H1 (cell line): ENCODE measurements around the gene SCO1. TPM values are rescaled to one million over a fixed set of nuclear protein-coding genes. Genes with fewer than 3 reads are reported as not detected.

Source experiments
- CTCF ChIA-PET: fragments of 300-600 bp; sonication (Branson Sonifier 250); formaldehyde crosslinking; loops from one replicate; lab custom pipeline; 2021; ENCODE audit not compliant: partially characterized antibody; lab: Charles Lee
- POLR2A ChIA-PET: fragments of 300-600 bp; sonication (Branson Sonifier 250); formaldehyde crosslinking; loops from one replicate; lab custom pipeline; 2021; ENCODE audit warnings: inconsistent platforms; ENCODE audit not compliant: partially characterized antibody; lab: Charles Lee
- DNase-seq, 2 experiments: peaks; one replicate each; pipeline versions ENCODE4 v3.0.0 to v3.0.0-alpha.2; 2010 to 2022; ENCODE audit warnings: low spot score in 2 of 2, low read depth in 1 of 2, mixed read lengths in 1 of 2
- FAIRE-seq: peaks from 2 replicates; lab custom pipeline; 2011; peaks lifted over from hg19 to GRCh38; lab: Jason Lieb, UNC
- H2AFZ ChIP-seq: 2 replicates; pipeline ENCODE4 v1.8.1; 2012; ENCODE audit warnings: low read length, inconsistent platforms
- H2AK5ac ChIP-seq: 2 replicates; pipeline ENCODE4 v1.6.1; 2013; ENCODE audit warnings: low read depth, low read length
- H2BK120ac ChIP-seq: replicated peaks from 2 replicates; pipeline ENCODE3; 2013; ENCODE audit warnings: low read depth, low read length, inconsistent platforms
- H2BK12ac ChIP-seq: 2 replicates; pipeline ENCODE4 v1.6.1; 2013; ENCODE audit warnings: low read depth, low read length
- H2BK15ac ChIP-seq: 2 replicates; pipeline ENCODE4 v1.6.1; 2013; ENCODE audit warnings: low read length
- H2BK20ac ChIP-seq: 2 replicates; pipeline ENCODE4 v1.6.1; 2013; ENCODE audit warnings: low read length
- H2BK5ac ChIP-seq: 2 replicates; pipeline ENCODE4 v1.6.1; 2013; ENCODE audit warnings: low read depth, low read length
- H3K14ac ChIP-seq: 2 replicates; pipeline ENCODE4 v1.6.1; 2013; ENCODE audit warnings: inconsistent platforms; ENCODE audit not compliant: insufficient read length
- H3K18ac ChIP-seq: 2 replicates; pipeline ENCODE4 v1.6.1; 2013; ENCODE audit warnings: low read length; ENCODE audit errors: extremely low read depth
- H3K23ac ChIP-seq: 2 replicates; pipeline ENCODE4 v1.6.1; 2013; ENCODE audit warnings: inconsistent platforms; ENCODE audit not compliant: insufficient read length
- H3K23me2 ChIP-seq: 2 replicates; pipeline ENCODE4 v1.6.1; 2013; ENCODE audit warnings: low read depth, low read length
- H3K27ac ChIP-seq: 2 replicates; pipeline ENCODE4 v1.6.1; 2011; ENCODE audit warnings: low read depth, low read length, inconsistent platforms
- H3K27me3 ChIP-seq, 4 experiments: replicated peaks in 1 of 4; 1 replicate in 1 of 4; 2 replicates in 3 of 4; pipeline versions ENCODE4 v1.6.1 to v1.8.1; 2011 to 2013; ENCODE audit warnings: low read length in 3 of 4, mild to moderate bottlenecking in 3 of 4, inconsistent platforms in 2 of 4, mixed read lengths in 2 of 4, moderate library complexity in 1 of 4; ENCODE audit not compliant: control insufficient read depth in 3 of 4, insufficient read depth in 3 of 4; ENCODE audit errors: extremely low read depth in 1 of 4
- H3K36me3 ChIP-seq, 4 experiments: 2 replicates each; pipeline versions ENCODE4 v1.6.1 to v1.8.1; 2011 to 2013; ENCODE audit warnings: mild to moderate bottlenecking in 4 of 4, low read length in 3 of 4, moderate library complexity in 2 of 4, control low read depth in 1 of 4, inconsistent platforms in 1 of 4; ENCODE audit not compliant: insufficient read depth in 4 of 4, control insufficient read depth in 2 of 4
- H3K4ac ChIP-seq: replicated peaks from 2 replicates; pipeline ENCODE3; 2013; ENCODE audit warnings: low read length, low read depth, mixed read lengths, inconsistent platforms; ENCODE audit not compliant: insufficient read length
- H3K4me1 ChIP-seq, 4 experiments: replicated peaks in 1 of 4; 1 replicate in 1 of 4; 2 replicates in 3 of 4; pipeline versions ENCODE4 v1.6.1 to v1.8.1; 2011 to 2013; ENCODE audit warnings: low read length in 3 of 4, inconsistent platforms in 2 of 4, mixed read lengths in 1 of 4; ENCODE audit not compliant: insufficient read depth in 4 of 4, control insufficient read depth in 3 of 4
- H3K4me2 ChIP-seq, 2 experiments: 2 replicates each; pipeline versions ENCODE4 v1.6.1 to v1.8.1; 2011 to 2013; ENCODE audit warnings: low read depth in 2 of 2, low read length in 2 of 2, control low read depth in 1 of 2, inconsistent platforms in 1 of 2, mild to moderate bottlenecking in 1 of 2; ENCODE audit not compliant: insufficient read depth in 1 of 2
- H3K4me3 ChIP-seq, 4 experiments: fragments of 200-600, 300-600 bp in 1 of 4; sonication (generic), shearing (Covaris generic), sonication (Bioruptor Twin) in 1 of 4; 2 replicates each; pipeline versions ENCODE4 v1.5.1 to v1.8.1; 2011 to 2016; ENCODE audit warnings: low read length in 4 of 4, low read depth in 3 of 4, control low read depth in 2 of 4, inconsistent platforms in 2 of 4, mild to moderate bottlenecking in 2 of 4, mixed read lengths in 1 of 4, moderate library complexity in 1 of 4; ENCODE audit not compliant: insufficient read depth in 2 of 4; ENCODE audit errors: extremely low read depth in 1 of 4
- H3K56ac ChIP-seq: replicated peaks from 2 replicates; pipeline ENCODE3; 2013; ENCODE audit warnings: low read depth, mild to moderate bottlenecking, mixed read lengths, low read length, inconsistent platforms; ENCODE audit not compliant: insufficient read length
- H3K79me1 ChIP-seq: 2 replicates; pipeline ENCODE4 v1.6.1; 2013; ENCODE audit warnings: low read depth, low read length, control low read depth
- H3K79me2 ChIP-seq, 2 experiments: 2 replicates each; pipeline versions ENCODE4 v1.6.1 to v1.8.1; 2012 to 2013; ENCODE audit warnings: low read length in 2 of 2, mild to moderate bottlenecking in 2 of 2, inconsistent platforms in 1 of 2; ENCODE audit not compliant: insufficient read depth in 2 of 2, control insufficient read depth in 1 of 2
- H3K9ac ChIP-seq, 4 experiments: replicated peaks in 1 of 4; 1 replicate in 1 of 4; 2 replicates in 3 of 4; pipeline versions ENCODE4 v1.6.1 to v1.8.1; 2011 to 2013; ENCODE audit warnings: low read depth in 3 of 4, low read length in 3 of 4, control low read depth in 2 of 4, mild to moderate bottlenecking in 2 of 4, moderate library complexity in 2 of 4, inconsistent platforms in 1 of 4; ENCODE audit errors: extremely low read depth in 1 of 4
- H3K9me3 ChIP-seq, 2 experiments: 2 replicates each; pipeline versions ENCODE4 v1.6.1 to v1.8.1; 2012 to 2013; ENCODE audit warnings: mild to moderate bottlenecking in 2 of 2, moderate library complexity in 2 of 2, control low read depth in 1 of 2, inconsistent platforms in 1 of 2, low read depth in 1 of 2, low read length in 1 of 2, mixed read lengths in 1 of 2; ENCODE audit not compliant: insufficient read depth in 2 of 2
- H4K20me1 ChIP-seq, 2 experiments: replicated peaks in 1 of 2; 2 replicates each; pipeline versions ENCODE3 to v1.8.1; 2011 to 2013; ENCODE audit warnings: inconsistent platforms in 2 of 2, low read length in 2 of 2, mild to moderate bottlenecking in 1 of 2; ENCODE audit not compliant: insufficient read depth in 2 of 2, control insufficient read depth in 1 of 2
- H4K5ac ChIP-seq: 2 replicates; pipeline ENCODE4 v1.6.1; 2013; ENCODE audit warnings: low read length, low read depth, mixed read lengths, inconsistent platforms; ENCODE audit not compliant: insufficient read length
- H4K8ac ChIP-seq: 2 replicates; pipeline ENCODE4 v1.8.0; 2013; ENCODE audit warnings: mild to moderate bottlenecking, moderate library complexity, low read length, inconsistent platforms; ENCODE audit not compliant: insufficient read depth; ENCODE audit errors: extremely low read depth
- H4K91ac ChIP-seq: replicated peaks from 2 replicates; pipeline ENCODE3; 2013; ENCODE audit warnings: low read length, mixed read lengths, inconsistent platforms; ENCODE audit not compliant: insufficient read length
- FOSL1 ChIP-seq: IDR thresholded peaks from 2 replicates; pipeline ENCODE4 v1.6.1; 2011; ENCODE audit warnings: mild to moderate bottlenecking, low read depth, low read length, moderate library complexity; ENCODE audit not compliant: insufficient read depth
- SRF ChIP-seq: IDR thresholded peaks from 2 replicates; pipeline ENCODE4 v1.6.1; 2011; ENCODE audit warnings: mild to moderate bottlenecking, low read depth, low read length, moderate library complexity
- WGBS, 2 experiments: shearing (Covaris generic) in 1 of 2; methylation state at CpG; one replicate each; pipeline versions ENCODE4 v1.1.6 to v1.1.7; 2013 to 2015; ENCODE audit warnings: low lambda C conversion rate in 2 of 2, mixed read lengths in 2 of 2, inconsistent platforms in 1 of 2, low coverage in 1 of 2, missing lambda C conversion rate in 1 of 2; ENCODE audit not compliant: insufficient replicate concordance in 2 of 2, insufficient coverage in 1 of 2, insufficient read length in 1 of 2; ENCODE audit errors: extremely low coverage in 1 of 2, missing lambda C conversion rate in 1 of 2; 5-methylcytosine and 5-hydroxymethylcytosine counted together
- polyA plus RNA-seq, 7 experiments: library from polyadenylated mRNA; depleted of rRNA in 3 of 7; stranded (reverse) in 5 of 7; unstranded in 2 of 7; fragments of >200 nt in 5 of 7; fragments of 200-250 nt in 2 of 7; gene quantifications; 1 replicate in 5 of 7; 2 replicates in 1 of 7; 4 replicates in 1 of 7; pipeline versions ENCODE4 v1.2.1 to v1.2.3, GENCODE V29; 2011 to 2013; ENCODE audit warnings: missing spikeins in 2 of 7, mixed read lengths in 2 of 7
- total RNA-seq: library from RNA; stranded (reverse); fragmentation: NEBNext Ultra II Directional; extraction: Animal tissue kit (Norgen Biotek cat#: 25700); gene quantifications from 2 replicates; pipeline ENCODE4 v1.2.1, GENCODE V29; 2021

The SCO1 gene
- total and polyA plus RNA-seq, 2 of the 8 experiments (the other 6 are each of a cell fraction or from before 2014, with no cell fraction given), result 18.7 to 61.8 TPM

GRCh38 chr17:10633738-10634379, 63.5 kb downstream of the SCO1 start:
- WGBS, 2 experiments, result 93% methylated on average over 15 of the region's 15 CpGs; no CpG with 5 or more reads in 1 of the 2 experiments
- no peak overlapping the region for H3K27ac ChIP-seq
- H2AFZ ChIP-seq, result no peak overlapping the region
- no peaks in the 10 kb centered on the region for H3K9me3 ChIP-seq
- H4K8ac ChIP-seq, result no peak overlapping the region
- H3K23me2 ChIP-seq, result no peaks in the 10 kb centered on the region
- H3K36me3 ChIP-seq, result peaks cover 0 to under 1% (median 0%) of the 10 kb centered on the region in 4 experiments; a peak in 2 of 8 replicates
- no peak overlapping the region for H3K14ac ChIP-seq
- H3K4me1 ChIP-seq, result no peaks in the 10 kb centered on the region
- H2BK5ac ChIP-seq, result no peak overlapping the region
- H4K20me1 ChIP-seq, result no peaks in the 10 kb centered on the region
- ChIA-PET CTCF (interaction anchor here (1.0 to 21.3 kb wide), 9 partner anchors 9 to 281 kb away, joined by 3 to 323 read pairs (median 3); no protein-coding TSS in a partner anchor), POLR2A (no interaction called here)
- H3K18ac ChIP-seq, result no peak overlapping the region
- no peak overlapping the region for H2BK20ac ChIP-seq
- no peak overlapping the region for H3K9ac ChIP-seq
- H3K4me2 ChIP-seq, result no peak overlapping the region
- H2BK15ac ChIP-seq, result no peak overlapping the region
- H4K91ac ChIP-seq, result no peak overlapping the region
- no peaks in the 10 kb centered on the region for H3K79me2 ChIP-seq
- no peak overlapping the region for H2AK5ac ChIP-seq
- DNase-seq (no peak), FAIRE-seq (no peak)
- no peak overlapping the region for H3K23ac ChIP-seq
- no peaks in the 10 kb centered on the region for H3K79me1 ChIP-seq
- H4K5ac ChIP-seq, result no peak overlapping the region
- H3K56ac ChIP-seq, result no peak overlapping the region
- H3K4ac ChIP-seq, result no peak overlapping the region
- no peak overlapping the region for H2BK12ac ChIP-seq
- no peak overlapping the region for H3K4me3 ChIP-seq
- H3K27me3 ChIP-seq, result no peaks in the 10 kb centered on the region
- no peak overlapping the region for H2BK120ac ChIP-seq
- no peak for TF ChIP-seq FOSL1
- TF ChIP-seq SRF, result no peak
